Stomach smooth muscle (tissue), 2 donors: ENCODE results near the gene JADE2.
"Not testable (repeated sequence)": the region's sequence is repeated elsewhere in the genome, so short reads cannot be mapped to it uniquely, and the experiment has no call there.

Experiments
- H3K27ac ChIP-seq: one replicate; pipeline ENCODE4 v1.7.0; 2013; ENCODE audit warnings: mild to moderate bottlenecking, low read length, inconsistent platforms
- H3K27me3 ChIP-seq, 2 donors: one replicate each; pipeline ENCODE4 v1.7.0; 2013; ENCODE audit warnings: low read length in 2 of 2; ENCODE audit not compliant: insufficient read depth in 2 of 2, control insufficient read depth in 1 of 2
- H3K36me3 ChIP-seq, 2 donors: one replicate each; pipeline ENCODE4 v1.7.0; 2013; ENCODE audit warnings: low read length in 2 of 2; ENCODE audit not compliant: control insufficient read depth in 2 of 2, insufficient read depth in 2 of 2
- H3K4me1 ChIP-seq: one replicate; pipeline ENCODE4 v1.7.0; 2013; ENCODE audit warnings: low read length; ENCODE audit not compliant: control insufficient read depth, insufficient read depth
- H3K4me3 ChIP-seq, 2 donors: one replicate each; pipeline ENCODE4 v1.7.0; 2013; ENCODE audit warnings: low read length in 2 of 2
- H3K9ac ChIP-seq, 2 donors: one replicate each; pipeline ENCODE4 v1.7.0; 2013; ENCODE audit warnings: low read length in 2 of 2, mild to moderate bottlenecking in 1 of 2
- H3K9me3 ChIP-seq, 2 donors: one replicate each; pipeline ENCODE4 v1.7.0; 2013; ENCODE audit warnings: low read length in 2 of 2; ENCODE audit not compliant: control insufficient read depth in 2 of 2
- donor health status: healthy.
- donor health status: Pancreatic carcinoma.

Gene JADE2

DNA sequence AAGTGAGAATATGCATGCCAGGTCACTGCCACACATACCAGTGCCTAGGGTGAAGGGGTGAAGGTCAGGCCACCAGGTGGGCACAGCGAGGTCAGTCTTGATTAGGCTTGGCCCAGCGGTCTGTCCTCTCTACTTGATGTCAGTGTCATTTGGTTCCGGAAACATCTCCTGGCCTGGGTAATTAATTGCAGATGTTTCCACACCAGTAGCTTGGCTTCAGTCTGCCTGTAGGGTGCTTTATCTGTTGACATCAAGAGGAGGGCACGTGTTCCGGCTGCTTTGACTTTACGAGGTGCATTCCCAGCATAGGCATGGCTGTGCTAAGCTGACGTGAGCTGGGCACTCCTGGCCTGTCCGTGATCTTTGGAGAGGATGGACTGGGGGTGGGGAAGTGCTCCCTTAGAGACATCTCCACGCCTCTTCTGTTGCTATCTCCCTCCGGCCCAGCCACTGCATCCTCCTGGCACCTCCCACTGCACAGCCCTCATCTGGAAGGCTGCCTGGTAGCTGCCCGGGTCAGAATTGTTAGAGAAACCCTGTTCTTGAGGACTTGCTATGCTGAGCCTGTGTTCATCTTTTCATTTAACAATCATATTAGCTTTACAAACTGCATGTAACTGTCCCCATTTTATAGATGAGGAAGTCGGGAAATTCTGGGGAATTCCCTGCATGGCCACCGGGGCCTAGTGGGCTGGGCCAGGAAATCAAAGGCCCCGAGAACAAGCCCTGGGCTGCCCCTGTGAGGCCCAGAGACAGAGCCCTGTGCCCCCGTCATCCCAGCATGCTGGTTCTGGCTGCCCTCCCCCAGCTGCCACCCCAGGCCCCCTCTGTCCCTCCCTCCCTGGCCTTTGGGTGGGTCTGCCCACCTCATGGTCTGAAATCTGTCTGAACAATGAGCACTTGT, 29.1 kb downstream of the JADE2 start:
- H3K27me3 ChIP-seq: no peaks in the 10 kb centered on the region
- peak overlapping the region; percentile 64 for H3K27ac ChIP-seq
- peak overlapping the region; percentile 25 to 36 for H3K9ac ChIP-seq
- H3K9me3 ChIP-seq: no peaks in the 10 kb centered on the region
- H3K4me3 ChIP-seq: no peak overlapping the region
- H3K36me3 ChIP-seq: peaks cover 16 to 21% of the 10 kb centered on the region in 2 donors
- peaks cover 53% of the 10 kb centered on the region for H3K4me1 ChIP-seq

DNA sequence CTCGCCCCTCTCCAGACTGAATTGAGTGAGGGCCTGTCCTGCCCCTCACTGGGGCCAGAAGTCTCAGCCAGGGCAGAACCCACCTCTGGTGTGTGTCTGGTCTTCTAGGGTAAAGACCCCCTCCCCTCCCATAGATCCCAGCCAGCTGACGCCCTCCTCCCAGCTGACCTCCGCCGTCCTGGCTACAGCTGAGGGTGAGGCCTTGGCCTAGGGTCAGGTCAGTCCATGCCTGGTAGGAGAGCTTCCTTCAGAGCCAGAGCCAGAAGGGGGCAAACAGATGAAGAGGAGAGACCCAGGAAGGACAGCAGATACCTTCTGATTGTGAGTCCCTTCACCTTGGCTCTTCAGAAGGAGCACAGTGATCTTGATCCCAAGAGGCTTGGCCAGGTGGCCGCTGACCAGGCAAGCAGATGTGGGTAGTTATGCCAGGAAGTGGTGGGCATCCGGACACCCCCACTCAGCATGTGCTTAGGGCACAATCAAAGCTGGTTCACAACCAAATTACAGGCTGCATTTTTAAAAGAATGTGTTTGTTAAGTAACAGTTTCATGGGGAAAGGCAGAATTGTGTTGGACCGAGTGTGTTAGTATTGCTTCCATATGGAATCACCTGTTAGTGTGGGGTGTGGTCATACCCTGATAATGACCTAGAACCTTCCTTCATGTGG, 29.9 kb downstream of the JADE2 start:
- Histone ChIP-seq H3K9me3 (no peaks in the 10 kb centered on the region), H3K27me3 (no peaks in the 10 kb centered on the region), H3K4me1 (peaks cover 50% of the 10 kb centered on the region), H3K36me3 (peaks cover 19 to 28% of the 10 kb centered on the region in 2 donors), H3K27ac (peak overlapping the region; percentile 64), H3K4me3 (no peak overlapping the region), H3K9ac (peak overlapping the region in 1 of 2 donors; percentile 25)

DNA sequence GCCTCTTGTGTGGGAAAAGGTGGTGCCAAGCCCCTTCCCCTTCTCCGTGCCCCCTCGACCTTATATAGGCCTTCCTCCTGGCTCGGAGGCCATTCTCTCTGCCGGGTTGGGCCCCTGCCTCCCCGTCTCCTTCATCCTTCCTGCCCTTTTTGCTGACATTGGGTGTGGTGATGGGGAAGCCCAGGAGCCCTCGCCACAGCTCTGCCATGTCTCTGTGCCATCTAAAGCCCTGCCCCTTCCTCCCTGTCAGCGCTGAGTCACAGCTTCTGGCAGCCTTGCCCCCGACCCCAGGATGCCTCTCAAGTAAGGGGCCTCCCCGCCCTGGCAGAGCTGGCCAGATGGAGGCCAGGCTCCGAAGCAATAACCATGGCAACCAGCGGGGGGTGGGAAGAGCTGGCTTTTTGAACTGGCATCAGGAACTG, 30.4 kb downstream of the JADE2 start:
- no peaks in the 10 kb centered on the region for H3K27me3 ChIP-seq
- no peak overlapping the region for H3K9ac ChIP-seq
- no peaks in the 10 kb centered on the region for H3K9me3 ChIP-seq
- peaks cover 25 to 30% of the 10 kb centered on the region in 2 donors for H3K36me3 ChIP-seq
- H3K27ac ChIP-seq: peak overlapping the region; percentile 64
- peaks cover 49% of the 10 kb centered on the region for H3K4me1 ChIP-seq
- no peak overlapping the region for H3K4me3 ChIP-seq

DNA sequence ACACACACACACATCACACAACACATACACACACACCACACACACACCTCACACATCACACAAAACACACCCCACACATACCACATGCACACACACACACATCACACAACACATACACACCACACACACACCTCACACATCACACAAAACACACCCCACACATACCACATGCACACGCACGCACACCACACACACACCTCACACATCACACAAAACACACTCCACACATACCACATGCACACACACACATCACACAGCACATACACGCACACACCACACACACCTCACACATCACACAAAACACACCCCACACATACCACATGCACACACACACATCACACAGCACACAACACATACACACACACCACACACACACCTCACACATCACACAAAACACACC, 31.1 kb downstream of the JADE2 start:
- Histone ChIP-seq H3K4me1 (peaks cover 50% of the 10 kb centered on the region), H3K36me3 (peaks cover 32 to 35% of the 10 kb centered on the region in 2 donors)
- H3K4me3 ChIP-seq, H3K27ac ChIP-seq, H3K9me3 ChIP-seq, H3K9ac ChIP-seq, H3K27me3 ChIP-seq: not testable (repeated sequence)

DNA sequence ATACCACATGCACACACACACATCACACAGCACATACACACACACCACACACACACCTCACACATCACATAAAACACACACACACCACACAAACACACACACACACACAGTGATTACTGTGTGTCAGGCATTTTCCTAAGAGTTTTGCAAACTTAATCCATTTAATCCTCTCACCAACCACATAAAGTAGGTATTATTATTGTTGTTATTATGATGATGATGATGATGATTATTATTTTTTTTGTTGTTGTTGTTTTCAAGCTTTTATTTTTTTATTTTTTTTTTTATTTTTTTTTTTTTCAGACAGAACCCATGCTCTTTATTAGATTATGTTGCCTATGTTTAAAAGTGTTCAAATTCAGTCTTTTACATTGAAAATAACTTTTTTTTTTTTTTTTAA, 31.5 kb downstream of the JADE2 start:
- Histone ChIP-seq H3K9me3 (no peaks in the 10 kb centered on the region), H3K36me3 (peaks cover 34 to 38% of the 10 kb centered on the region in 2 donors), H3K27me3 (no peaks in the 10 kb centered on the region), H3K9ac (no peak overlapping the region), H3K4me1 (peaks cover 50% of the 10 kb centered on the region), H3K27ac (no peak overlapping the region), H3K4me3 (no peak overlapping the region)

DNA sequence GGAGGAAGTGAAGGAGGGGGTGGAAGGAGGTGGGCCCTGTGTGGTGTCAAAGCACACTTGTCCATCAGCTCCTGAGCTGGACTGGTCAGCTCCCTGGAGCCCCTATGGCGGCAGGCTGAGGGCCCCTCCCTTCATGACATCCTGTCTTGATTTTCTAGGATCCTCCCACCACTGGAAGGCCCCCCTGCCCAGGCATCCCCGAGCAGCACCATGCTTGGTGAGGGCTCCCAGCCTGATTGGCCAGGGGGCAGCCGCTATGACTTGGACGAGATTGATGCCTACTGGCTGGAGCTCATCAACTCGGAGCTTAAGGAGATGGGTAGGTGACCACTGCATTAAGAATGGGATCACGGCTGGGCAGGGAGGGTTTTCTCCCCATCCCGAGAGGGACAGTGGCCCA, 34.2 kb downstream of the JADE2 start:
- no peaks in the 10 kb centered on the region for H3K9me3 ChIP-seq
- H3K9ac ChIP-seq: no peak overlapping the region
- no peak overlapping the region for H3K27ac ChIP-seq
- no peak overlapping the region for H3K4me3 ChIP-seq
- peaks cover 50 to 55% of the 10 kb centered on the region in 2 donors for H3K36me3 ChIP-seq
- H3K27me3 ChIP-seq: no peaks in the 10 kb centered on the region
- peaks cover 34% of the 10 kb centered on the region for H3K4me1 ChIP-seq

DNA sequence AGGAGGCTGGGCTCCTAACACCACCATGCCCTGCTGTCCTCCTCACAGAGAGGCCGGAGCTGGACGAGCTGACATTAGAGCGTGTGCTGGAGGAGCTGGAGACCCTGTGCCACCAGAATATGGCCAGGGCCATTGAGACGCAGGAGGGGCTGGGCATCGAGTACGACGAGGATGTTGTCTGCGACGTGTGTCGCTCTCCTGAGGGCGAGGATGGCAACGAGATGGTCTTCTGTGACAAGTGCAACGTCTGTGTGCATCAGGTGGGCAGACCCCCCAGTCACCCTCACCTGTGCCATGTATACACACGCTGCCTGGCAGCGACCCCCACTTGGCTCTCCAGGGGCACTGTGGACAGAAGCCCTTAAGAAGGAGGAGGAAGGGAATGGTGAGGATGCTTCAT, 35.2 kb downstream of the JADE2 start:
- Histone ChIP-seq H3K4me3 (no peak overlapping the region), H3K36me3 (peaks cover 55 to 64% of the 10 kb centered on the region in 2 donors), H3K4me1 (peaks cover 23% of the 10 kb centered on the region), H3K9me3 (no peaks in the 10 kb centered on the region), H3K27me3 (no peaks in the 10 kb centered on the region), H3K27ac (no peak overlapping the region), H3K9ac (no peak overlapping the region)

DNA sequence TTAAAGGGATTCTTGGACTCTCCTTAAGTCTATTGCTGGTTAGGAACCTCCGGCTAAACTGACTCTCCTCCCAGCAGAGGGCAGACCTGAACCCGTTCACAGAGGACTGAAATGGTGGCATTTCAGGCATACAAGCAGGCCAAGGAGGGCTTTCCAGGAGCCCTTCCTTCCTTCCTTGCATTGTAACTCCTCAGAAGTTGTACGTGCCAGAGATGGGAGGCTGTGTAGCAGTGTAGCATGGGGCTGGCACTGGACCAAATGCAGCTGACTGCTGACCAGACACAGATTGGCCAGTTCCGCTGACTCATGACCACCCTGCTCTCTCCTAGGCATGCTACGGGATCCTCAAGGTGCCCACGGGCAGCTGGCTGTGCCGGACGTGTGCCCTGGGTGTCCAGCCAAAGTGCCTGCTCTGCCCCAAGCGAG, 36.4 kb downstream of the JADE2 start:
- H3K36me3 ChIP-seq: peaks cover 62 to 76% of the 10 kb centered on the region in 2 donors
- H3K4me1 ChIP-seq: peaks cover 17% of the 10 kb centered on the region
- H3K9ac ChIP-seq: peak overlapping the region in 1 of 2 donors; percentile 21
- no peaks in the 10 kb centered on the region for H3K9me3 ChIP-seq
- H3K27ac ChIP-seq: no peak overlapping the region
- no peaks in the 10 kb centered on the region for H3K27me3 ChIP-seq
- no peak overlapping the region for H3K4me3 ChIP-seq

DNA sequence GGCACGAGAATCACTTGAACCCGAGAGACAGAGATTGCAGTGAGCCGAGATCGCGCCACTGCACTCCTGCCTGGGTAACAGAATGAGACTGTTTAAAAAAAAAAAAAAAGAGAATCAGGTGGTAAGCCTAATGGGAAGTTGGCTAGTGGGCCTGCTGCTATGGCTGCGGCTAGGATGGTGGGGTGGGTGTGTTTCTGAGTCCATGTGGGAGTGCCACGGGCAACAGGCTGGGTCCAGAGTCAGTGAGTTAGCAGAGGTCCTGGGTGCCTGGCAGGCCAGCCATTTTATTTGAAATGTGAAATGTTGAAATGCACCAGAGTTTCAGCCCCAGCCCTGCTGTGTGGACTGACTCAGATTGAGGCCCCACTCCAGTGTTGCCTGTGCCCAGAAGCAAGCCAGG, 37.8 kb downstream of the JADE2 start:
- H3K4me3 ChIP-seq: no peak overlapping the region
- peaks cover 25% of the 10 kb centered on the region for H3K4me1 ChIP-seq
- H3K27ac ChIP-seq: no peak overlapping the region
- peaks cover 73 to 87% of the 10 kb centered on the region in 2 donors for H3K36me3 ChIP-seq
- no peaks in the 10 kb centered on the region for H3K27me3 ChIP-seq
- no peaks in the 10 kb centered on the region for H3K9me3 ChIP-seq
- no peak overlapping the region for H3K9ac ChIP-seq

DNA sequence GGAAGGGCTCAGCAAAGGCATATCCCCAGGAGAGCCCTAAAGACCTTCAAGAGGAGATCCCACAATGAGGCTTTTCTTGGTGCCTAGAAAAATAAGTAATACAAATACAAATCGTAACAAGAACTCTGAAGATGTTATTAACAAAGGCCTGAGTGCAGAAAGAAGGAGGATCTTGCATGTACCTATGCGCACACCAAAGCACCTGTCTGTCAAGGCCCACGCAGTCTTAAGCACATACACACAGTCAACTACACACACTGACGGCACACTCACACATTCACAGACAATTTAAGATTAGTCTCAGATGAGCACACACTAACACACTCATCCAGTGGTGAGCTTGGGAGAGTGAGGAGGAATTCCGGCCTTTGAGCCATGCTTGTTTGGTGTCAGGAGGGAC, 38.5 kb downstream of the JADE2 start:
- H3K36me3 ChIP-seq: peaks cover 73 to 88% of the 10 kb centered on the region in 2 donors
- no peaks in the 10 kb centered on the region for H3K27me3 ChIP-seq
- no peak overlapping the region for H3K4me3 ChIP-seq
- no peaks in the 10 kb centered on the region for H3K9me3 ChIP-seq
- peaks cover 33% of the 10 kb centered on the region for H3K4me1 ChIP-seq
- H3K9ac ChIP-seq: no peak overlapping the region
- no peak overlapping the region for H3K27ac ChIP-seq
